ENCODE results near the gene PDGFA. TPM values are rescaled to one million over a fixed set of nuclear protein-coding genes. Genes with fewer than 3 reads are reported as not detected.

The PDGFA gene
- total RNA-seq, 1 donor from 2014 or later, result 0.85 TPM

DNA sequence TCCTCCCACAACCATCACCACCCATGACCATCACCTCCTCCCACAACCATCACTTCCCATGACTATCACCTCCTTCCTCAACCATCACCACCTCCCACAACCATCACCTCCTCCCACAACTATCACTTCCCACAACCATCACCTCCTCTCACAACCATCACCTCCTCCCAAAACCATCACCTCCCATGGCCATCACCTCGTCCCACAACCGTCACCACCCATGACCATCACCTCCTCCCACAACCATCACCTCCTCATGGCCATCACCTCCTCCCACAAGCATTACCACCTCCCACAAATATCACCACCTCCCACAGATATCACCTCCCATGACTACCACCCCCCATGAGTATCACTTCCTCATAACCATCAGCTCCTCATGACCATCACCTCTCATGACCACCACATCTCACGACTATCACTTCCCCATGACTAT lies 52.2 kb downstream of the PDGFA start:
- Mint-ChIP-seq H3K36me3 (ENCODE audit: low read depth, unreplicated experiment) (peaks cover 14% of the 10 kb centered on the region), H3K9me3 (ENCODE audit: unreplicated experiment) (no peaks in the 10 kb centered on the region), H3K27me3 (ENCODE audit: unreplicated experiment) (peaks cover 14% of the 10 kb centered on the region), H3K4me3 (ENCODE audit: unreplicated experiment) (peak overlapping the region; percentile 13), H3K27ac (ENCODE audit: unreplicated experiment) (peak overlapping the region; percentile 57), H3K4me1 (ENCODE audit: unreplicated experiment) (peaks cover 14% of the 10 kb centered on the region)
- no peak for DNase-seq (ENCODE audit: low spot score)
- TF ChIP-seq, protein P1, sequence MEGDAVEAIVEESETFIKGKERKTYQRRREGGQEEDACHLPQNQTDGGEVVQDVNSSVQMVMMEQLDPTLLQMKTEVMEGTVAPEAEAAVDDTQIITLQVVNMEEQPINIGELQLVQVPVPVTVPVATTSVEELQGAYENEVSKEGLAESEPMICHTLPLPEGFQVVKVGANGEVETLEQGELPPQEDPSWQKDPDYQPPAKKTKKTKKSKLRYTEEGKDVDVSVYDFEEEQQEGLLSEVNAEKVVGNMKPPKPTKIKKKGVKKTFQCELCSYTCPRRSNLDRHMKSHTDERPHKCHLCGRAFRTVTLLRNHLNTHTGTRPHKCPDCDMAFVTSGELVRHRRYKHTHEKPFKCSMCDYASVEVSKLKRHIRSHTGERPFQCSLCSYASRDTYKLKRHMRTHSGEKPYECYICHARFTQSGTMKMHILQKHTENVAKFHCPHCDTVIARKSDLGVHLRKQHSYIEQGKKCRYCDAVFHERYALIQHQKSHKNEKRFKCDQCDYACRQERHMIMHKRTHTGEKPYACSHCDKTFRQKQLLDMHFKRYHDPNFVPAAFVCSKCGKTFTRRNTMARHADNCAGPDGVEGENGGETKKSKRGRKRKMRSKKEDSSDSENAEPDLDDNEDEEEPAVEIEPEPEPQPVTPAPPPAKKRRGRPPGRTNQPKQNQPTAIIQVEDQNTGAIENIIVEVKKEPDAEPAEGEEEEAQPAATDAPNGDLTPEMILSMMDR (IDR thresholded peaks at IDR 0.05; ENCODE audit: unreplicated experiment), result no peak

DNA sequence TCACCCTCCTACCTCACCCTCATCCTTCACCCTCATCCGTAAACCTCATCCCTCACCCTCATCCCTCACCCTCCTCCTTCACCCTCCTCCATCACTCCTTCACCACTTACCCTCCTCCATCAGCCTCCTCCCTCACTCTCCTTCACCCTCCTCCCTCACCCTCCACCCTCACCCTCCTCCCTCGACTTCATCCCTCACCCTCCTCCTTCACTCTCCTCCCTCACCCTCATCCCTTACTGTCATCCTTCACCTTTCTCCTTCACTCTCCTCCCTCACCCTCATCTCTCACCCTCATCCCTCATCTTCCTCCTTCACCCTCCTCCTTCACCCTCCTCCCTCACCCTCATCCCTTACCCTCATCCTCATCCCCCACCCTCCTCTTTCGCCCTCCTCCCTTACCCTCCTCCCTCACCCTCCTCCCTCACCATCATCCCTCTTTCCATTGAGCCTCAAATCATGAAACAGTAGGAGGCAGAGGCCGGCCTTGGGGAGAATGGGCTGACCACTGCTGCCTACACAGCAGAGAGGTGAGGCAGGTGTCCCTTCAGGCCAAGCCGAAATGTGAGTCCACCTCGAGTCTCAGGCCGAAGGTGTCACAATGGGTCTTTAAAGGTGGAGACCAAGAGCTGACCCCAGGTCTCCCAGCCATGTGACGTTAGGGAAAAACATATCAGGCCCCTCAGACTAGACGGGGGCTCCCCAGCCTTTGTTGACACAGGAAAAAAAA lies 53.0 kb downstream of the PDGFA start:
- Mint-ChIP-seq H3K4me1 (ENCODE audit: unreplicated experiment) (peaks cover 16% of the 10 kb centered on the region), H3K27me3 (ENCODE audit: unreplicated experiment) (peaks cover 14% of the 10 kb centered on the region), H3K27ac (ENCODE audit: unreplicated experiment) (no peak overlapping the region), H3K36me3 (ENCODE audit: low read depth, unreplicated experiment) (peaks cover 14% of the 10 kb centered on the region), H3K9me3 (ENCODE audit: unreplicated experiment) (no peaks in the 10 kb centered on the region), H3K4me3 (ENCODE audit: unreplicated experiment) (no peak overlapping the region)
- no peak for DNase-seq (ENCODE audit: low spot score)
- TF ChIP-seq, protein P1 (IDR thresholded peaks at IDR 0.05; ENCODE audit: unreplicated experiment), result no peak

DNA sequence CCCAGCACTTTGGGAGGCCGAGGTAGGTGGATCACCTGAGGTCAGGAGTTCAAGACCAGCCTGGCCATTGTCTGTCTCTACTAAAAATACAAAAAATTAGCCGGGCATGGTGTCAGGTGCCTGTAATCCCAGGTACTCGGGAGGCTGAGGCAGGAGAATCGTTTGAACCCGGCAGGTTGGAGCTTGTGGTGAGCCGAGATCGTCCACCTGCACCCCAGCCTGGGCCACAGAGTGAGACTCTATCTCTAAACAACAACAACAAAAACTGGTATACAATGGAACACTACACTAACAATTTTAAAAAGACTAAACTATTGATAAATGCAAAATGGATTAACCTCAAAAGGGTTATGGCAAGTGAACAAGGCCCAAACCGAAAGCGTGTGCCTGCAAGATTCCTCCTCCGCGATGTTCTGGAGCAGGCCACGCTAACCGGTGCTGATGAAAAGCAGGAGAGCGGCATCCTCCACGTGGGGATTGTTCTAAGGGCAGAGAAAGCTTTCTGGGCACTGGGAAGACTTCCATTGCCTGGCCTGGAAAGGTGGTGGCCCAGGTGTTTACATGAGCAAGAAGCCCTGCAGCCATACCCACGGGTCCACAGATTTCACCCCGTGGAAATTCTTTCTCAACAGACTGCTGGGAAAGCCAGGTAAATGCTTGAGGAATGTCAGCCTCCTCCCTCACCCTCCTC lies 53.8 kb downstream of the PDGFA start:
- Mint-ChIP-seq H3K4me3 (ENCODE audit: unreplicated experiment) (no peak overlapping the region), H3K4me1 (ENCODE audit: unreplicated experiment) (peaks cover 22% of the 10 kb centered on the region), H3K27me3 (ENCODE audit: unreplicated experiment) (peaks cover 16% of the 10 kb centered on the region), H3K36me3 (ENCODE audit: low read depth, unreplicated experiment) (peaks cover 14% of the 10 kb centered on the region), H3K9me3 (ENCODE audit: unreplicated experiment) (no peaks in the 10 kb centered on the region), H3K27ac (ENCODE audit: unreplicated experiment) (no peak overlapping the region)
- TF ChIP-seq, protein P1 (IDR thresholded peaks at IDR 0.05; ENCODE audit: unreplicated experiment), result no peak
- no peak for DNase-seq (ENCODE audit: low spot score)

DNA sequence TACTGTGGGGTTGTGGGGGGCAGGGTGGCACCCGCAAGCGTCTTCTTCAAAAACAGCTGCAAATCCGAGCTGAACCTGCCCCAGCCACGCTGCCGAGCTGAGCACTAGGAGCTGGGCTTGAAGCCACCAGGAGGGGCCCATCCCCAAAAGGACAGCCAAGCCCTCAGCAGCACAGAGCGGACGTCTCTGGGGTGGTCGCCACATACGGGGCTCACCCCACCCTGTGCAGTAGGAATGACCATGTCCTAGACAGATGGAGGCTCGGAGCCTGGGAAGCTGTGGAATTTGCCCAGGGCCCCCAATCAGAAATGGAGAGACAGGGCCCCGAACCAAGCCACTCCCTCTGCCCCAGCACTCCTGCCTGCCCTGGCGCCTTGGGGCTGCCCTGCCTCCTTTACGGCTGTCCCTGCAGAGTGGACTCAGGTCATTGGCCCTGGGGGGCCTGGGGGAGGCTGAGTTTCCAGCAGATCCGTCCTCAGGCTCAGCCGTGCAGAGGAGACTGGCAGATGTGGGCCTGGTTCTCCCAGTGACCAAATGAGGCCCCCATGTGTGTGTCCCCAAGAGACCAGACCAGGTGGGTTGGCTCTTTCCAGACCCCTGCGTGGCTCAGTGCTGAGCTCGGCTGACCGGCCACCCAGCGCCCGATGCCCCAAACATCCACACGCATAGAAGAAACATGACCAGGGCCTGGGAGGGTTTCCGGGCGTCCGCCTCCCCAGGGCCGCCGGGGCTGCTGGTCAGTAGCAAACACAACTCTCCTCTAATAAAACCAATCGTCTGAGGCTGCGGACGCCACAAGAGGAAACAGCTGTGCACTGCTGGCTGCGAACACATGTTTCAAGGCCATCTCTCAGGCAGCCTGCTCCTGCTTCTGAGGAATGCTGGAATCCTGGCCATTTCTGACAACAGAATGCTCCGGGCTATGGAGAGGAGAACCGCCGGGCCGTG lies 54.9 kb downstream of the PDGFA start:
- Mint-ChIP-seq H3K4me3 (ENCODE audit: unreplicated experiment) (no peak overlapping the region), H3K27me3 (ENCODE audit: unreplicated experiment) (peaks cover 16% of the 10 kb centered on the region), H3K9me3 (ENCODE audit: unreplicated experiment) (no peaks in the 10 kb centered on the region), H3K36me3 (ENCODE audit: low read depth, unreplicated experiment) (peaks cover 14% of the 10 kb centered on the region), H3K27ac (ENCODE audit: unreplicated experiment) (no peak overlapping the region), H3K4me1 (ENCODE audit: unreplicated experiment) (peaks cover 23% of the 10 kb centered on the region)
- DNase-seq (ENCODE audit: low spot score), result no peak
- TF ChIP-seq, protein P1 (IDR thresholded peaks at IDR 0.05; ENCODE audit: unreplicated experiment), result no peak

All from endothelial cell (in vitro differentiated cells).